Activated T-cell treated with anti-CD3 and anti-CD28 coated beads, Interleukin-2, amount 50 U/mL, for 24 hours (primary cell): ENCODE data around the gene IL1RAPL2.
"Not testable (repeated sequence)": the region's sequence is repeated elsewhere in the genome, so short reads cannot be mapped to it uniquely, and the experiment has no call there.

Source experiments
- DNase-seq: peaks from one replicate; pipeline ENCODE4 v3.0.0-alpha.2; 2020
- H3K27ac Mint-ChIP-seq: 2 replicates; pipeline ENCODE4 v1.8.0; 2020; ENCODE audit warnings: mild to moderate bottlenecking, mixed read lengths
- H3K27me3 Mint-ChIP-seq: 2 replicates; pipeline ENCODE4 v1.8.0; 2020; ENCODE audit warnings: mixed read lengths
- H3K36me3 Mint-ChIP-seq: 2 replicates; pipeline ENCODE4 v1.8.0; 2020; ENCODE audit warnings: low read depth, mixed read lengths
- H3K4me1 Mint-ChIP-seq: 2 replicates; pipeline ENCODE4 v1.8.0; 2020; ENCODE audit warnings: low read depth, mixed read lengths
- H3K4me3 Mint-ChIP-seq: 2 replicates; pipeline ENCODE4 v1.8.0; 2020; ENCODE audit warnings: mild to moderate bottlenecking, moderate library complexity, mixed read lengths
- H3K9me3 Mint-ChIP-seq: 2 replicates; pipeline ENCODE4 v1.8.0; 2020; ENCODE audit warnings: mixed read lengths

IL1RAPL2 gene

GRCh38 chrX:104647084-104647483, 81.1 kb downstream of the IL1RAPL2 start:
- peaks cover 27% of the 10 kb centered on the region for H3K27me3 Mint-ChIP-seq
- H3K4me3 Mint-ChIP-seq: no peak overlapping the region
- no peak overlapping the region for H3K27ac Mint-ChIP-seq
- no peak for DNase-seq
- H3K36me3 Mint-ChIP-seq: no peaks in the 10 kb centered on the region
- no peaks in the 10 kb centered on the region for H3K4me1 Mint-ChIP-seq
- peaks cover under 1% of the 10 kb centered on the region for H3K9me3 Mint-ChIP-seq

GRCh38 chrX:104659005-104659744, 93.2 kb downstream of the IL1RAPL2 start:
- no peaks in the 10 kb centered on the region for H3K9me3 Mint-ChIP-seq
- H3K4me3 Mint-ChIP-seq: no peak overlapping the region
- H3K36me3 Mint-ChIP-seq: no peaks in the 10 kb centered on the region
- no peaks in the 10 kb centered on the region for H3K4me1 Mint-ChIP-seq
- H3K27me3 Mint-ChIP-seq: peaks cover 39% of the 10 kb centered on the region
- H3K27ac Mint-ChIP-seq: no peak overlapping the region
- no peak for DNase-seq

GRCh38 chrX:104660092-104660491, 94.1 kb downstream of the IL1RAPL2 start:
- Mint-ChIP-seq H3K36me3 (no peaks in the 10 kb centered on the region), H3K4me1 (no peaks in the 10 kb centered on the region), H3K9me3 (no peaks in the 10 kb centered on the region), H3K4me3 (no peak overlapping the region), H3K27ac (no peak overlapping the region), H3K27me3 (peaks cover 36% of the 10 kb centered on the region)
- DNase-seq: no peak

- no peak for DNase-seq
- no peak overlapping the region for H3K27ac Mint-ChIP-seq
- H3K36me3 Mint-ChIP-seq: no peaks in the 10 kb centered on the region
- no peak overlapping the region for H3K4me3 Mint-ChIP-seq
- H3K4me1 Mint-ChIP-seq: no peaks in the 10 kb centered on the region
- peaks cover 21% of the 10 kb centered on the region for H3K27me3 Mint-ChIP-seq
- H3K9me3 Mint-ChIP-seq: no peaks in the 10 kb centered on the region
Observed at GRCh38 chrX:104662694-104663093, 96.7 kb downstream of the IL1RAPL2 start.

GRCh38 chrX:104665691-104666090, 99.7 kb downstream of the IL1RAPL2 start:
- H3K27ac Mint-ChIP-seq: no peak overlapping the region
- no peaks in the 10 kb centered on the region for H3K4me1 Mint-ChIP-seq
- no peaks in the 10 kb centered on the region for H3K9me3 Mint-ChIP-seq
- no peaks in the 10 kb centered on the region for H3K36me3 Mint-ChIP-seq
- no peak for DNase-seq
- H3K4me3 Mint-ChIP-seq: no peak overlapping the region
- peaks cover 19% of the 10 kb centered on the region for H3K27me3 Mint-ChIP-seq

GRCh38 chrX:104668550-104668949, 102.6 kb downstream of the IL1RAPL2 start:
- Mint-ChIP-seq H3K4me1 (no peaks in the 10 kb centered on the region), H3K36me3 (no peaks in the 10 kb centered on the region), H3K27me3 (peaks cover 10% of the 10 kb centered on the region), H3K4me3 (no peak overlapping the region), H3K9me3 (no peaks in the 10 kb centered on the region), H3K27ac (no peak overlapping the region)
- DNase-seq: no peak

GRCh38 chrX:104669063-104669462, 103.1 kb downstream of the IL1RAPL2 start:
- Mint-ChIP-seq H3K27me3 (peaks cover 8% of the 10 kb centered on the region), H3K9me3 (no peaks in the 10 kb centered on the region), H3K4me3 (no peak overlapping the region), H3K36me3 (no peaks in the 10 kb centered on the region), H3K4me1 (no peaks in the 10 kb centered on the region), H3K27ac (no peak overlapping the region)
- no peak for DNase-seq

- no peak for DNase-seq
- Mint-ChIP-seq H3K36me3 (no peaks in the 10 kb centered on the region), H3K9me3 (no peaks in the 10 kb centered on the region), H3K4me1 (no peaks in the 10 kb centered on the region), H3K27me3 (peaks cover 8% of the 10 kb centered on the region), H3K27ac (no peak overlapping the region), H3K4me3 (no peak overlapping the region)
Observed at GRCh38 chrX:104670051-104670450, 104.1 kb downstream of the IL1RAPL2 start.

- H3K27me3 Mint-ChIP-seq: peaks cover 12% of the 10 kb centered on the region
- H3K36me3 Mint-ChIP-seq, H3K9me3 Mint-ChIP-seq, H3K4me1 Mint-ChIP-seq, H3K27ac Mint-ChIP-seq, DNase-seq, H3K4me3 Mint-ChIP-seq: not testable (repeated sequence)
Observed at GRCh38 chrX:104677517-104677916, 111.5 kb downstream of the IL1RAPL2 start.

- Mint-ChIP-seq H3K27ac (no peak overlapping the region), H3K4me1 (no peaks in the 10 kb centered on the region), H3K9me3 (no peaks in the 10 kb centered on the region), H3K36me3 (no peaks in the 10 kb centered on the region), H3K4me3 (no peak overlapping the region), H3K27me3 (peaks cover 19% of the 10 kb centered on the region)
- DNase-seq: no peak
Observed at GRCh38 chrX:104679175-104679574, 113.2 kb downstream of the IL1RAPL2 start.

DNA sequence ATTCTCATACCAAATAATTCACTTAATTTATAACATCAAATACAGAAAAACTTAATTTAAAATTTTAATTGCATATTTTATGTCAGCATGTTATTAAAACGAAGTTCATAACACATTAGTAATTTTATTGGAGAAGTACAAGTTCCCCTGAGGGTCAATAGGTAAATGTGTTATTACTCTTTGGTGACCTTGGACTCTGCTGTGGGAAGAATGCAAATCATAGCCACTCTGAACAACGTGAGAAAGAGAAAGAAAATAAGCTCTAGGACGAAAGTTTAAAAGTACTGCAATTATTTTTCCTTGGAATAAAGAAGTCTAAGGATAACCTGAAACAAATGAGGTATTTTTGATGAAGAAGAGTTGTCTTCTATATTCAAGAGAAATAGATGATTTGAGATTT, 115.2 kb downstream of the IL1RAPL2 start:
- Mint-ChIP-seq H3K4me3 (no peak overlapping the region), H3K27ac (no peak overlapping the region), H3K9me3 (no peaks in the 10 kb centered on the region), H3K4me1 (no peaks in the 10 kb centered on the region), H3K27me3 (peaks cover 24% of the 10 kb centered on the region), H3K36me3 (no peaks in the 10 kb centered on the region)
- DNase-seq: no peak

DNA sequence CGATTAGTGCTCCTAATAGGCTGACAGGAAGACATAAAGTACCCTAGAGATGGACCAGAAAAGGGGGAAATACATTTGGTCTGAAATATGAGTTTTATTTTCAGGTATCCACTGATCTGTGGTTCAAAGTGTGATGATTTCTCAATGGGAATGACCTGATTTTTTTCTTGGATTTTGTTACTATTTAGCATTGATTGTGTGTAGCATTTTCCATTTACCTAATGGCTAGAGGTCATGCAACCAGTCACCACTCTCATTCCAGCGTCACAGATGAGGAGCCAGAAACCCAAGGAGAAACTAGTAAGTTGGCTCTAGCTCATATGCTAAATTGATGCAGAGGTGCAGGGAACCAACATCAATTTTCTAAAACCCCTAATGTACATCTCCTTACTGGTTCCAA, 118.1 kb downstream of the IL1RAPL2 start:
- Mint-ChIP-seq H3K4me1 (no peaks in the 10 kb centered on the region), H3K36me3 (no peaks in the 10 kb centered on the region), H3K9me3 (no peaks in the 10 kb centered on the region), H3K27ac (no peak overlapping the region), H3K27me3 (peaks cover 13% of the 10 kb centered on the region), H3K4me3 (no peak overlapping the region)
- no peak for DNase-seq

GRCh38 chrX:104695593-104695992, 129.6 kb downstream of the IL1RAPL2 start:
- peaks cover 8% of the 10 kb centered on the region for H3K27me3 Mint-ChIP-seq
- H3K36me3 Mint-ChIP-seq: no peaks in the 10 kb centered on the region
- DNase-seq: no peak
- no peak overlapping the region for H3K4me3 Mint-ChIP-seq
- no peak overlapping the region for H3K27ac Mint-ChIP-seq
- H3K9me3 Mint-ChIP-seq: no peaks in the 10 kb centered on the region
- no peaks in the 10 kb centered on the region for H3K4me1 Mint-ChIP-seq

GRCh38 chrX:104696667-104697066, 130.7 kb downstream of the IL1RAPL2 start:
- no peaks in the 10 kb centered on the region for H3K36me3 Mint-ChIP-seq
- DNase-seq: no peak
- peaks cover 10% of the 10 kb centered on the region for H3K27me3 Mint-ChIP-seq
- H3K4me1 Mint-ChIP-seq: no peaks in the 10 kb centered on the region
- no peaks in the 10 kb centered on the region for H3K9me3 Mint-ChIP-seq
- no peak overlapping the region for H3K4me3 Mint-ChIP-seq
- H3K27ac Mint-ChIP-seq: no peak overlapping the region

- H3K27me3 Mint-ChIP-seq: peaks cover 10% of the 10 kb centered on the region
- DNase-seq: no peak
- no peaks in the 10 kb centered on the region for H3K4me1 Mint-ChIP-seq
- no peaks in the 10 kb centered on the region for H3K9me3 Mint-ChIP-seq
- no peaks in the 10 kb centered on the region for H3K36me3 Mint-ChIP-seq
- no peak overlapping the region for H3K27ac Mint-ChIP-seq
- H3K4me3 Mint-ChIP-seq: no peak overlapping the region
Observed at GRCh38 chrX:104697294-104697693, 131.3 kb downstream of the IL1RAPL2 start.

GRCh38 chrX:104707042-104707441, 141.0 kb downstream of the IL1RAPL2 start:
- Mint-ChIP-seq H3K4me1 (no peaks in the 10 kb centered on the region), H3K9me3 (no peaks in the 10 kb centered on the region), H3K36me3 (no peaks in the 10 kb centered on the region), H3K27me3 (peaks cover 25% of the 10 kb centered on the region), H3K27ac (no peak overlapping the region), H3K4me3 (no peak overlapping the region)
- no peak for DNase-seq
